Adrenal gland (tissue), 5 donors: ENCODE data around the gene LRPAP1.

Source experiments
- POLR2A ChIP-seq, 2 donors: fragments of 450-650 bp; IDR thresholded peaks; one replicate each; pipeline ENCODE4 v1.6.1; 2017; ENCODE audit warnings: antibody characterized with exemption in 2 of 2, mild to moderate bottlenecking in 2 of 2, moderate library complexity in 1 of 2
- TF ChIP-seq, protein P1 (sequence below), 6 experiments: fragments of 450-650 bp in 4 of 6; fragments of 200-600 bp in 2 of 6; sonication (generic) in 1 of 6; IDR thresholded peaks; 1 replicate in 5 of 6; 2 replicates in 1 of 6; pipeline versions ENCODE4 v1.5.1 to v1.8.0; 2016 to 2021; ENCODE audit warnings: antibody characterized with exemption in 6 of 6, mild to moderate bottlenecking in 2 of 6, moderate library complexity in 1 of 6
- donor health status: DM: no; HTN: no; CAD: no.

DNA sequence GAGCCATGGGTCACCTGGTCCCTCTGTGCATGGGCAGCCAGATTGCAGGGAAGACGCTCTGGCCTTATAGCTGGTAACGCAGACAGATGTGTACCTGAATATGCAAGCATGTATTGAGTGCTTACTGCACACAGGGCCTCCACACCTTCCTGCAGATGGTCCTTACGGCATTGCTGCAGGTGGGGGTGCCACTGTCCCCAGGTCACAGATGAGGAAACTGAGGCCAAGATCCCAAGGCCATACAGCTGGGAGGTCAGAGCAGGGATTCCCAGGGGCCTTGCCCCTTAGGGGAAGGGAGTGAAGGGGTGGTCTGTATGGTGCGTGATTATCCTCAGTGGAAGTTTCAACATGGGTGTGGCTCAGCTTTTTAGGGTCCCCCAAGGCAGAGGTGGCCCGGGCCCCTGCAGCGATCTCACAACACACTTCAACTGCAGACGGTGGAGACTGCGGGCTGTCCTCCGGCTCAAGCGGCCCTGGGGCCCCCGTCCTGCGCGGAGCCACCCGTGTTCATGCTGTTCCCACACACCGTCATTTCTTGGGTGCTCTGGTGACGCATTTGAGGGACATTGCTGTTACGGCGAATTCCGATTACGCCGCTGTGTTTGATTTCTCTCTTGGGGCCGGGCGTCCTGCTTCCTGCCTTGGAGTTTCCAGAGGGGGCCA, 61.0 kb downstream of the LRPAP1 start:
- TF ChIP-seq POLR2A (IDR thresholded peaks at IDR 0.05) = no peak
- TF ChIP-seq, protein P1, sequence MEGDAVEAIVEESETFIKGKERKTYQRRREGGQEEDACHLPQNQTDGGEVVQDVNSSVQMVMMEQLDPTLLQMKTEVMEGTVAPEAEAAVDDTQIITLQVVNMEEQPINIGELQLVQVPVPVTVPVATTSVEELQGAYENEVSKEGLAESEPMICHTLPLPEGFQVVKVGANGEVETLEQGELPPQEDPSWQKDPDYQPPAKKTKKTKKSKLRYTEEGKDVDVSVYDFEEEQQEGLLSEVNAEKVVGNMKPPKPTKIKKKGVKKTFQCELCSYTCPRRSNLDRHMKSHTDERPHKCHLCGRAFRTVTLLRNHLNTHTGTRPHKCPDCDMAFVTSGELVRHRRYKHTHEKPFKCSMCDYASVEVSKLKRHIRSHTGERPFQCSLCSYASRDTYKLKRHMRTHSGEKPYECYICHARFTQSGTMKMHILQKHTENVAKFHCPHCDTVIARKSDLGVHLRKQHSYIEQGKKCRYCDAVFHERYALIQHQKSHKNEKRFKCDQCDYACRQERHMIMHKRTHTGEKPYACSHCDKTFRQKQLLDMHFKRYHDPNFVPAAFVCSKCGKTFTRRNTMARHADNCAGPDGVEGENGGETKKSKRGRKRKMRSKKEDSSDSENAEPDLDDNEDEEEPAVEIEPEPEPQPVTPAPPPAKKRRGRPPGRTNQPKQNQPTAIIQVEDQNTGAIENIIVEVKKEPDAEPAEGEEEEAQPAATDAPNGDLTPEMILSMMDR (IDR thresholded peaks at IDR 0.05) = no peak
